GM12874 (cell line): ENCODE measurements around the gene TBX6.

Experiments used
- TF ChIP-seq, protein P1 (sequence below): IDR thresholded peaks from 2 replicates; pipeline ENCODE4 v1.5.1; 2011; ENCODE audit warnings: low read depth, mild to moderate bottlenecking, control low read depth, low read length, moderate library complexity; ENCODE audit not compliant: insufficient read depth

The TBX6 gene

DNA sequence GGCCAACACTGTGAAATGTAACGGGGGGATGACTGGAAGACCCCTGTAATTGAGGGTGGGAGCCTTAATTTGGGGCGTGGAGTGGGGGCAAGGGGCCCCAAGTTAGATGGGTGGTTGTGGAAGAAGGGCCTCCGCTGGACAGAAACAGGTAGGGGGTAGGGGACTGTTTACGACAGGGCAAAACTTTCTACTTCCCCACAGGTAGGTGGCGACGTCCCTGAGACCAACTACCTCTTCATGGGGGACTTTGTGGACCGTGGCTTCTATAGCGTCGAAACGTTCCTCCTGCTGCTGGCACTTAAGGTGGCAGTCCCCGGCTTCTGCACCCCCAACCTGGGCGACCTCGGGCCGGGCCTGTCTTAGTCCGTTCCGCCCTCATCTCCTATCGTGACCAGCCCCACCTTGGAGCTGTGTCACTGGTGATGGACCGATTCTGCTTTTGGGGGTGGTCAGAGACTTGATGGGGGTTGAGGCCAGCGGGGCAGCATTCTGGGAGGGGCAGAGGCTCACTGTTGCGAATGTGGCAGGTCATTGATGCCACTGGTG lies 9.1 kb downstream of the TBX6 start:
- TF ChIP-seq, protein P1, sequence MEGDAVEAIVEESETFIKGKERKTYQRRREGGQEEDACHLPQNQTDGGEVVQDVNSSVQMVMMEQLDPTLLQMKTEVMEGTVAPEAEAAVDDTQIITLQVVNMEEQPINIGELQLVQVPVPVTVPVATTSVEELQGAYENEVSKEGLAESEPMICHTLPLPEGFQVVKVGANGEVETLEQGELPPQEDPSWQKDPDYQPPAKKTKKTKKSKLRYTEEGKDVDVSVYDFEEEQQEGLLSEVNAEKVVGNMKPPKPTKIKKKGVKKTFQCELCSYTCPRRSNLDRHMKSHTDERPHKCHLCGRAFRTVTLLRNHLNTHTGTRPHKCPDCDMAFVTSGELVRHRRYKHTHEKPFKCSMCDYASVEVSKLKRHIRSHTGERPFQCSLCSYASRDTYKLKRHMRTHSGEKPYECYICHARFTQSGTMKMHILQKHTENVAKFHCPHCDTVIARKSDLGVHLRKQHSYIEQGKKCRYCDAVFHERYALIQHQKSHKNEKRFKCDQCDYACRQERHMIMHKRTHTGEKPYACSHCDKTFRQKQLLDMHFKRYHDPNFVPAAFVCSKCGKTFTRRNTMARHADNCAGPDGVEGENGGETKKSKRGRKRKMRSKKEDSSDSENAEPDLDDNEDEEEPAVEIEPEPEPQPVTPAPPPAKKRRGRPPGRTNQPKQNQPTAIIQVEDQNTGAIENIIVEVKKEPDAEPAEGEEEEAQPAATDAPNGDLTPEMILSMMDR, result peak; percentile 25; the same call in 1 of the 2 replicates

DNA sequence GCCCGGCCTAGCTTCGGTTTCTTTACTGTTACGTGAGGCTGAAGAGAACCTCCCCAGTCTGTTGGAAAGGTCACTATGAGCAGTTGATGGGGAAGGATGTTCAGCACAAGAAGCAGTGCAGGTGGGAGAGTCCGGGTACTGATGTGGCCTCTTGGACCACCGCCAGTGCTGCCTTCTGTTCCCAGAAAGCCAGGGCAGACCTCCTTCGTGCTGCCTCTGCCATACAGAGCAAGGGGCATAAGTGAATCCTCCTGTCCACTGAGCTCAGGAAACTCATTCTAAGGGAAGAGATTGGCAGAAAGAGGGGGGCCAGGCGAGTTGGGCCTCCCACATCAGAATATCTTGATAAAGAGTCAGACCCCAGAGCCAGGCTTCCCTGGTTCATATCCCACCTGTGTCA lies 12.2 kb downstream of the TBX6 start:
- TF ChIP-seq, protein P1, result no peak

DNA sequence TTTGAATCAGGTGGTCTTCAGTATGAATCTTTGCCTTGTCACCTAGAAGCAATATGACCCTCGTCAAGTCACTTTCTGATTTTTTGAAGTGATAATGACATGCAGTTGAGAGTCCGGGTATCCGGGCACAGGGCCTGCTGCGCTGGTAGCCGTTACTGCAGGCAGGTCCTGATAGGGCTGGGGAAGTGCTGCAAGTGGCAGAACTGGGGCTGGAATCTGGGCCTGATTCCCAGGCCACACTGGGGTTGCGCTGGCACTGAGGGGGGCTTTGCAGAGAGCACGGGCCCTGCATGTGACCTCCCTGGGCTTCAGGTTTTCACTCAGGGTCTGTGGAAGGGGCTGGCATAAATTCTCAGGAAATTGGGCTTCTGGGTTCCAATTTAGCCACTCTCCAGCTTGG lies 13.0 kb downstream of the TBX6 start:
- TF ChIP-seq, protein P1, result no peak

DNA sequence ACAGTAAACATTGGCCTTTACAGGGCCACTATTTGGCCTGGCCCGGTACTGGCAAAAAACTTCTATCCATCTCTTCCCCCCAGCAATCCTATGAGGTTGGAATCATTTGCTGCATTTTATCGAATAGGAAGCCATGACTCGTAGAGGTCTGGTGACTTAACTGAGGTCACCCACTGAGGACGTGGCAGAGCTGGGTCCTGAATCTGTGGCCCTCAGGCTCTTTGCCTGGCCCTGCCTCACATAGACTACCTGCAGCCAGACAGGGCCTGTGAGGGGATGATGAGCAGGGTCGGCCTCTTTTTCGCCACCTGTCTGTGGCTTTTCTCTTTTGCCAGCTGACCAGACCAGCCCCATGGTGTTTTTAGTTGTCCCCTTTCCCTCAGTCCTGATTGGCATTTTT lies 14.1 kb downstream of the TBX6 start:
- TF ChIP-seq, protein P1, result no peak

DNA sequence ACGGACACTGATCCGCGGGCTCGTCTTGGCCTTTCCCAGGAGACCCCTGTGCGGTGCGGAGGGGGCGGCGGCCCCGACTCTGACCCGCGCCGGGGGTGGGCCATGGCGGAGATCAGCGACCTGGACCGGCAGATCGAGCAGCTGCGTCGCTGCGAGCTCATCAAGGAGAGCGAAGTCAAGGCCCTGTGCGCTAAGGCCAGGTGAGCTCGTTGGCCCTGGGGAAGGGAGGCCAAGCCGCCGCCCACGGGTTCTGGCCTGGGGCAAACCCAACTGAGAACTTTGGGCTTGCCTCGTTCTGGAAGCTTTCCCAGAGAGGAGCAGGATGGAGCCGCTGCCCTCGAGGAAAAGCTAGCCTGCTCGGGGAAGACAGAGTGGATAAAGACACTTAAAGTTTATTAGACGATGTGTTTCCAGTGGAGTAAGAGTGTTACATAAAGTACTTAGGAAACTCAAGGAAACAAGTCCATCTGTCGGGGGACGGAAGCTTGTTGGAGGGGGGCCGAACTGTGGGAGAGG lies 15.4 kb downstream of the TBX6 start:
- TF ChIP-seq, protein P1, result no peak

DNA sequence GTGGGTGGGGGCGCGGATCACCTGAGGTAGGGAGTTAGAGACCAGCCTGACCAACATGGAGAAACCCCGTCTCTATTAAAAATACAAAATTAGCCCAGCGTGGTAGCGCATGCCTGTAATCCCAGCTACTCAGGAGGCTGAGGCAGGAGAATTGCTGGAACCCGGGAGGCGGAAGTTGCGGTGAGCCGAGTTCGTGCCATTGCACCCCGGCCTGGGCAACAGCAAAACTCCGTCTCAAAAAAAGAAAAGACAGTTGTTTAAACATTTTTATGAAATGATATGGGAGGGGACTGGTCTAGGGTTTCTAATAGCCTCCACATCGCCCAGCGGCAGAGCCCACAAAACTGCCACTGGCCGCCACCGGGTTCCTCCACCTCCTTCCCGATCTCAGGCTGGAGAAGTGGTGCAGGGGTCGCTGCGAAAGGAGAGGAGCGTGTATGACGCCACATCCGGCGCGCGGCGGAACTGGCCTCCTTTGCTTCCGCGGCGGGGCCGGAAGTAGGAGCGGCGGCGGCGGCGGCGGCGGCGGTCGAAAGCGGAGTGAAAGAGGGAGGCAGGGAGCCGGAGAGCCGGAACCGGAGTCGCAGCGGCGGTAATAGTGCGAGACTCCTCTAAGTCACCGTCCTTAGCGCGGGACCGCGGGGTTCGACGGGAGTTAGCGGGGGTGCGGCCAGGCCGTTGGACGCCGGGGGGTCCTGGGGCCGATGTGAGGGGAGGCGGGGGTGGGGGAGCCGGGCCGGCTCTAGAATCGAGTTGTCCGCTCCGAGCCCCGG lies 16.0 kb downstream of the TBX6 start, which contains the start of gene PPP4C:
Gene PPP4C (plus strand): TSS at position 492 of the 773 bp plus-strand sequence. CDS start 384 bp downstream, outside the sequence.
- TF ChIP-seq, protein P1, result no peak

DNA sequence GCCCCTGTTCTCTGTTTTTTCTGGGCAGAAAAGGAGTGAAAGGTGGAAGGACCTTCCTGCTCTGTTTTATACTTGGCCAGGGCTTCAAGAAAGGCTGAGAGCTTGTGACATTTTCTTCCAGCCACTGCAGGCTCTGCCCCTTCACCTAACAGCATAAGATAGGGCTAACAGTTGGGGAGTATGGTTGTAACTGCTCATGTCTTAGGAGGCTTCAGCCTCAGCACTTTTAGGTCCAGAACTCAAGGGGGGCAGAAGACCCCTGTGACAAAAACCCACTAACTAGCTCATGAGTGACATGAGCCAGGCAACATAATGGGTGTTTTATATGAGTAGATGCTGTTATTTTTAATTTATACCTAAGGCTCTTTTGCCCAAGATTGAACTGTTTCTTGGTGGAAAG lies 21.2 kb downstream of the TBX6 start:
- TF ChIP-seq, protein P1, result no peak
